CD4-positive, alpha-beta T cell (primary cell): Measurements from ENCODE around the gene HS6ST2. TPM values are rescaled to one million over a fixed set of nuclear protein-coding genes. Genes with fewer than 3 reads are reported as not detected.

Experiments used
- ATAC-seq: fragments of 200-7000 bp; cut with Tn5 transposase; one replicate; pipeline ENCODE4 v1.10.0; 2022; ENCODE audit warnings: mild to moderate bottlenecking; ENCODE audit not compliant: poor library complexity
- CTCF ChIA-PET: fragments of 350-600 bp; sonication (Branson Sonifier 250); formaldehyde crosslinking; loops from one replicate; lab custom pipeline; 2021; ENCODE audit warnings: antibody characterized with exemption, inconsistent platforms; lab: Charles Lee
- POLR2A ChIA-PET: fragments of 350-600 bp; sonication (Branson Sonifier 250); formaldehyde crosslinking; loops from one replicate; lab custom pipeline; 2021; ENCODE audit warnings: antibody characterized with exemption, inconsistent platforms; lab: Charles Lee
- DNase-seq, 14 experiments: peaks; one replicate each; pipeline ENCODE4 v3.0.0-alpha.2; 2013 to 2020; ENCODE audit warnings: mixed read lengths in 2 of 14
- H3K27ac ChIP-seq, 2 donors: one replicate each; pipeline versions ENCODE4 v1.5.1 to v1.7.0; 2013; ENCODE audit warnings: low read length in 2 of 2, low read depth in 1 of 2, mild to moderate bottlenecking in 1 of 2
- H3K27me3 ChIP-seq, 2 experiments: 1 replicate in 1 of 2; 2 replicates in 1 of 2; pipeline versions ENCODE4 v1.6.1 to v1.7.0; 2013; ENCODE audit warnings: low read length in 2 of 2, control low read depth in 1 of 2, mild to moderate bottlenecking in 1 of 2, moderate library complexity in 1 of 2; ENCODE audit not compliant: insufficient read depth in 2 of 2, control insufficient read depth in 1 of 2
- H3K36me3 ChIP-seq: one replicate; pipeline ENCODE4 v1.6.1; 2013; ENCODE audit warnings: low read length, control low read depth; ENCODE audit not compliant: insufficient read depth
- H3K4me1 ChIP-seq: one replicate; pipeline ENCODE4 v1.6.1; 2013; ENCODE audit warnings: low read length, control low read depth; ENCODE audit not compliant: insufficient read depth
- H3K4me3 ChIP-seq: one replicate; pipeline ENCODE4 v1.5.1; 2013; ENCODE audit warnings: mild to moderate bottlenecking, low read length, moderate library complexity
- H3K9me3 ChIP-seq, 2 experiments: 1 replicate in 1 of 2; 2 replicates in 1 of 2; pipeline versions ENCODE4 v1.6.1 to v1.7.0; 2013; ENCODE audit warnings: low read length in 2 of 2, mild to moderate bottlenecking in 2 of 2, control low read depth in 1 of 2, moderate library complexity in 1 of 2; ENCODE audit not compliant: control insufficient read depth in 1 of 2, insufficient read depth in 1 of 2
- H3K27ac Mint-ChIP-seq: one replicate; pipeline ENCODE4 v1.8.0; 2020; ENCODE audit warnings: mixed read lengths
- H3K27me3 Mint-ChIP-seq: one replicate; pipeline ENCODE4 v1.8.0; 2021; ENCODE audit warnings: mixed read lengths
- H3K36me3 Mint-ChIP-seq: one replicate; pipeline ENCODE4 v1.8.0; 2021; ENCODE audit warnings: low read depth, mixed read lengths
- H3K4me1 Mint-ChIP-seq: one replicate; pipeline ENCODE4 v1.8.0; 2021; ENCODE audit warnings: low read depth, mixed read lengths
- H3K4me3 Mint-ChIP-seq: one replicate; pipeline ENCODE4 v1.8.0; 2020; ENCODE audit warnings: mild to moderate bottlenecking, mixed read lengths
- H3K9me3 Mint-ChIP-seq: one replicate; pipeline ENCODE4 v1.8.0; 2020; ENCODE audit warnings: mixed read lengths
- CTCF ChIP-seq: fragments of 200-600 bp; IDR thresholded peaks from one replicate; pipeline ENCODE4 v1.8.0; 2022; ENCODE audit warnings: antibody characterized with exemption, mild to moderate bottlenecking
- intact Hi-C, 2 experiments: fragments of 100-400 bp; cut with DNase I in 1 of 2; cut with micrococcal nuclease in 1 of 2; formaldehyde crosslinking; loops; one replicate each; pipeline versions ENCODE4 v1.15.1 to v1.9.0; 2023 to 2025; cut with DNase I, micrococcal nuclease
- total RNA-seq, 174 experiments: library from RNA in 2 of 174; stranded (reverse) in 2 of 174; gene quantifications; one replicate each; pipeline ENCODE4 v1.2.3 and lab custom pipeline; 2021 to 2026

The HS6ST2 gene
- total RNA-seq, 2 experiments from 2014 or later = not detected

GRCh38 chrX:132955690-132956089 is 2.7 kb downstream of the HS6ST2 start:
- Histone ChIP-seq H3K4me3 (no peak overlapping the region), H3K27ac (no peak overlapping the region), H3K36me3 (no peaks in the 10 kb centered on the region), H3K9me3 (no peaks in the 10 kb centered on the region), H3K4me1 (peaks cover 14% of the 10 kb centered on the region), H3K27me3 (peaks cover 3 to 29% of the 10 kb centered on the region in 2 experiments)
- H3K4me3 Mint-ChIP-seq = peak overlapping the region; percentile 34
- H3K9me3 Mint-ChIP-seq = no peaks in the 10 kb centered on the region
- H3K27me3 Mint-ChIP-seq = peaks cover 29% of the 10 kb centered on the region
- DNase-seq (no peak), ATAC-seq (no peak)
- no peak for TF ChIP-seq CTCF
- no peaks in the 10 kb centered on the region for H3K4me1 Mint-ChIP-seq
- POLR2A ChIA-PET = no interaction called here
- intact Hi-C loops = no loop called here
- no peaks in the 10 kb centered on the region for H3K36me3 Mint-ChIP-seq
- no peak overlapping the region for H3K27ac Mint-ChIP-seq
- CTCF ChIA-PET = no interaction called here

GRCh38 chrX:132954323-132954722 is 4.1 kb downstream of the HS6ST2 start:
- H3K4me3 Mint-ChIP-seq = no peak overlapping the region
- H3K4me3 ChIP-seq = no peak overlapping the region
- intact Hi-C loops = no loop called here
- no peak overlapping the region for H3K27ac Mint-ChIP-seq
- H3K36me3 Mint-ChIP-seq = no peaks in the 10 kb centered on the region
- no peak for ATAC-seq
- H3K27ac ChIP-seq = no peak overlapping the region
- no peaks in the 10 kb centered on the region for H3K9me3 ChIP-seq
- peaks cover 14% of the 10 kb centered on the region for H3K4me1 ChIP-seq
- no peaks in the 10 kb centered on the region for H3K9me3 Mint-ChIP-seq
- peaks cover 29% of the 10 kb centered on the region for H3K27me3 Mint-ChIP-seq
- ChIA-PET POLR2A (no interaction called here), CTCF (no interaction called here)
- no peak for TF ChIP-seq CTCF
- no peaks in the 10 kb centered on the region for H3K4me1 Mint-ChIP-seq
- peaks cover 3 to 21% of the 10 kb centered on the region in 2 experiments for H3K27me3 ChIP-seq
- no peaks in the 10 kb centered on the region for H3K36me3 ChIP-seq
- DNase-seq = no peak

- no peaks in the 10 kb centered on the region for H3K4me1 Mint-ChIP-seq
- peaks cover 20% of the 10 kb centered on the region for H3K27me3 Mint-ChIP-seq
- Histone ChIP-seq H3K4me1 (peaks cover 11% of the 10 kb centered on the region), H3K27ac (no peak overlapping the region), H3K9me3 (no peaks in the 10 kb centered on the region), H3K36me3 (no peaks in the 10 kb centered on the region), H3K27me3 (peaks cover 3 to 13% of the 10 kb centered on the region in 2 experiments), H3K4me3 (no peak overlapping the region)
- no peak overlapping the region for H3K4me3 Mint-ChIP-seq
- DNase-seq (no peak), ATAC-seq (no peak)
- intact Hi-C loops = no loop called here
- no peak for TF ChIP-seq CTCF
- no peaks in the 10 kb centered on the region for H3K9me3 Mint-ChIP-seq
- POLR2A ChIA-PET = no interaction called here
- no peaks in the 10 kb centered on the region for H3K36me3 Mint-ChIP-seq
- CTCF ChIA-PET = no interaction called here
- no peak overlapping the region for H3K27ac Mint-ChIP-seq
Measured at GRCh38 chrX:132953354-132953753, 5.1 kb downstream of the HS6ST2 start.
